Mesothelial cell of epicardium (in vitro differentiated cells): ENCODE results near the gene ISM1. TPM values are rescaled to one million over a fixed set of nuclear protein-coding genes. Genes with fewer than 3 reads are reported as not detected.

Experiments
- DNase-seq, 2 experiments: peaks; one replicate each; pipeline ENCODE4 v3.0.0; 2021; ENCODE audit warnings: low spot score in 2 of 2; ENCODE audit not compliant: unreplicated experiment in 2 of 2
- H3K27ac Mint-ChIP-seq: 2 replicates; pipeline ENCODE4 v1.8.0; 2021; ENCODE audit warnings: mixed read lengths
- H3K27me3 Mint-ChIP-seq: 2 replicates; pipeline ENCODE4 v1.8.0; 2021; ENCODE audit warnings: low read depth, mixed read lengths
- H3K36me3 Mint-ChIP-seq: 2 replicates; pipeline ENCODE4 v1.8.0; 2021; ENCODE audit warnings: mixed read lengths
- H3K4me1 Mint-ChIP-seq: 2 replicates; pipeline ENCODE4 v1.8.0; 2021; ENCODE audit warnings: mixed read lengths
- H3K4me3 Mint-ChIP-seq: 2 replicates; pipeline ENCODE4 v1.8.0; 2021; ENCODE audit warnings: mild to moderate bottlenecking, moderate library complexity, mixed read lengths
- H3K9me3 Mint-ChIP-seq: 2 replicates; pipeline ENCODE4 v1.8.0; 2021; ENCODE audit warnings: mixed read lengths
- total RNA-seq: library from RNA; stranded (reverse); gene quantifications from 3 replicates; pipeline ENCODE4 v1.2.1, GENCODE V29; 2021
- TF ChIP-seq, protein P1 (sequence below): fragments of 200-600 bp; sonication (generic); IDR thresholded peaks from one replicate; pipeline ENCODE4 v1.5.0; 2021; ENCODE audit warnings: antibody characterized with exemption; ENCODE audit not compliant: unreplicated experiment

Gene ISM1
- total RNA-seq, 1 donor from 2014 or later: 5.6 TPM

- no peak overlapping the region for H3K27ac Mint-ChIP-seq
- H3K4me1 Mint-ChIP-seq: no peaks in the 10 kb centered on the region
- TF ChIP-seq, protein P1, sequence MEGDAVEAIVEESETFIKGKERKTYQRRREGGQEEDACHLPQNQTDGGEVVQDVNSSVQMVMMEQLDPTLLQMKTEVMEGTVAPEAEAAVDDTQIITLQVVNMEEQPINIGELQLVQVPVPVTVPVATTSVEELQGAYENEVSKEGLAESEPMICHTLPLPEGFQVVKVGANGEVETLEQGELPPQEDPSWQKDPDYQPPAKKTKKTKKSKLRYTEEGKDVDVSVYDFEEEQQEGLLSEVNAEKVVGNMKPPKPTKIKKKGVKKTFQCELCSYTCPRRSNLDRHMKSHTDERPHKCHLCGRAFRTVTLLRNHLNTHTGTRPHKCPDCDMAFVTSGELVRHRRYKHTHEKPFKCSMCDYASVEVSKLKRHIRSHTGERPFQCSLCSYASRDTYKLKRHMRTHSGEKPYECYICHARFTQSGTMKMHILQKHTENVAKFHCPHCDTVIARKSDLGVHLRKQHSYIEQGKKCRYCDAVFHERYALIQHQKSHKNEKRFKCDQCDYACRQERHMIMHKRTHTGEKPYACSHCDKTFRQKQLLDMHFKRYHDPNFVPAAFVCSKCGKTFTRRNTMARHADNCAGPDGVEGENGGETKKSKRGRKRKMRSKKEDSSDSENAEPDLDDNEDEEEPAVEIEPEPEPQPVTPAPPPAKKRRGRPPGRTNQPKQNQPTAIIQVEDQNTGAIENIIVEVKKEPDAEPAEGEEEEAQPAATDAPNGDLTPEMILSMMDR: no peak
- H3K9me3 Mint-ChIP-seq: no peaks in the 10 kb centered on the region
- H3K36me3 Mint-ChIP-seq: no peaks in the 10 kb centered on the region
- no peaks in the 10 kb centered on the region for H3K27me3 Mint-ChIP-seq
- DNase-seq: no peak
- H3K4me3 Mint-ChIP-seq: no peak overlapping the region
These were observed 29.2 kb downstream of the ISM1 start for GRCh38 chr20:13250251-13250650.

DNA sequence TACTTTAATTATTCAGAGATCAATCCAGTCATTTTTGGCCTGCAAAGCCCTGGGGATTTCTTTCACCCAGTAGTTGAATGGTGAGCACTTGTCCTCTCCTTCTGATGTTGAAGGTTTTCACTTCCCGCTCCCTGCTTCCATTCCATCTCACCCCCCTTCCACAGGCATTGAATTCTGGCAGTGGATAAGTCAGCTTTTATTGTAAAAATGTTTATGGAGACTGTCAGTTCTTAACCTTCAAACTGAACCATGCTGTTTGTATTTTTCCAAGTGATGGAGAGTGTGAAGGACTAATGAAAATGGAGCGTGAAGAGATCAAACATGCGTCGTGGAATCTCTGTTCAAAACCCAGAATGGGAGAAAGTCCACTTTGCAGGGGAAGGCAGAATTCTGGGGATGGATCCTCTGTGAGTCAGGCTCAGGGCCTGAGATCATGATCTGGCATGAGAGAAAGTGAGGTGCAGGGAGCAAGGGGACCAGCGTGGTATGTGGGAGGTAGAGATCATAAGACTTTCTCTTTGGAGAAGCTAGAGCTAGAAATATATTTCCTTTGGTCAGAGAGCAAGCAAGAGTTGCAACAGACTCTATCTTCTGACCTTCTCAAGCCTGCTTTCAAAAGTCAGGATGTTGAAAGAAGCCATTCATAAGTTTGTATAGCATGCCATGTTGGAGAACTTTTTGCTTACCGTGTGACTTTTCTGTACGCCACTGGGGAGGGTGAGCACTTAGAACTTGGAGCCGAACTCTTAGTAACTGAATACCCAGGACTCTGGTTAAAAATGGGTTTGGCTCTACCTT lies 30.2 kb downstream of the ISM1 start:
- Mint-ChIP-seq H3K9me3 (no peaks in the 10 kb centered on the region), H3K27ac (no peak overlapping the region), H3K36me3 (no peaks in the 10 kb centered on the region), H3K4me1 (no peaks in the 10 kb centered on the region), H3K27me3 (no peaks in the 10 kb centered on the region), H3K4me3 (no peak overlapping the region)
- no peak for DNase-seq
- TF ChIP-seq, protein P1: no peak

GRCh38 chr20:13251904-13252297 lies 30.8 kb downstream of the ISM1 start:
- DNase-seq: no peak
- H3K27ac Mint-ChIP-seq: no peak overlapping the region
- TF ChIP-seq, protein P1: no peak
- no peaks in the 10 kb centered on the region for H3K27me3 Mint-ChIP-seq
- no peak overlapping the region for H3K4me3 Mint-ChIP-seq
- H3K4me1 Mint-ChIP-seq: no peaks in the 10 kb centered on the region
- no peaks in the 10 kb centered on the region for H3K9me3 Mint-ChIP-seq
- H3K36me3 Mint-ChIP-seq: no peaks in the 10 kb centered on the region

DNA sequence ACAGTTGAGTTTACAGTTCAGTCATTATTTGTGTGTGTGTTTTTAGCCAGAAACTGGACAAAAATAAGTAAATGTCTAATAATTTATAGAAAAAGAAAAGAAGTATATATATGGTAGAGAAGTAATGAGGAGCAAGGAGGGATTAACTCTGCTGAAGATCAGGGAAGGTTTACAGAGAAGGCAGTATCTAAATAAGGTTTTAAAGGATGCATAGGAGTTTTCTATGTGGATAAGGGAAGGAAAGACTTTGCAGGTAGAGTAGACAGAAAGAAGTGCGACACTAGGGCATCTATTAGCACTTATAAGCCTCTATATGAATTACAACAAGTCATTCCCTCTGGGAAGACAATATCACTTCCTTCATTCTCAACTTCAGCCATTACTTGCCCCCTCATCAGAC lies 34.3 kb downstream of the ISM1 start:
- Mint-ChIP-seq H3K27ac (no peak overlapping the region), H3K4me1 (no peaks in the 10 kb centered on the region), H3K9me3 (no peaks in the 10 kb centered on the region), H3K4me3 (no peak overlapping the region), H3K36me3 (no peaks in the 10 kb centered on the region), H3K27me3 (no peaks in the 10 kb centered on the region)
- TF ChIP-seq, protein P1: no peak
- DNase-seq: no peak

DNA sequence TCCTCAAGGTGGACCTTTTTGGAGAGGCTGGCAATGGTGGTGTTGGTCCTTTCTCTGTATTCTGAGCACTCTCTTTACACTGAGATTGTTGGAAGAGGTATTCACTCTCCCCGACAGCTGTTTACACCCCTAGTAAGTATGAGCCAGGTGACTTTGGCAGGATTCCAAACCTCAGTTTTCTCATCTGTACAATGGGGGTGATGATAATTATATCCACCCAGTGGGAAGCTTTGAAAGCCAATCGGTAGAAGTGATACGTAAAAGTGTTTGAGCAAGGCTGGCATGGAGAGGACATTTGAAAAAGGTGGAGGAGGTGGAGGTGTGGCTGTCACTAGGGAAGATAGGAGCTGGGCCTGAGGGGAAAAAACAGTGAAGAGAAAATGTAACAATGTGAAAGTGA lies 35.5 kb downstream of the ISM1 start:
- no peak overlapping the region for H3K4me3 Mint-ChIP-seq
- H3K9me3 Mint-ChIP-seq: no peaks in the 10 kb centered on the region
- no peak overlapping the region for H3K27ac Mint-ChIP-seq

More for the DNA sequence above, 35.5 kb downstream of the ISM1 start:
- Mint-ChIP-seq H3K4me1 (no peaks in the 10 kb centered on the region), H3K36me3 (no peaks in the 10 kb centered on the region), H3K27me3 (no peaks in the 10 kb centered on the region)
- DNase-seq: no peak
- TF ChIP-seq, protein P1: no peak
